AG09309 (cell line): Measurements from ENCODE around the gene HSD17B2.

Experiments used
- DNase-seq: peaks from one replicate; pipeline ENCODE4 v3.0.0-alpha.2; 2010; ENCODE audit warnings: low read depth
- H3K4me3 ChIP-seq: 2 replicates; pipeline ENCODE4 v1.5.1; 2011; ENCODE audit warnings: mild to moderate bottlenecking, low read depth, low read length, moderate library complexity; ENCODE audit not compliant: control insufficient read depth
- CTCF ChIP-seq: IDR thresholded peaks from 2 replicates; pipeline ENCODE4 v1.5.1; 2011; ENCODE audit warnings: mild to moderate bottlenecking, low read depth, low read length, inconsistent platforms; ENCODE audit not compliant: insufficient read depth, control insufficient read depth; ENCODE audit errors: missing control alignments

Gene HSD17B2

GRCh38 chr16:82119405-82119804, 84.4 kb downstream of the HSD17B2 start:
- no peak for DNase-seq
- no peak overlapping the region for H3K4me3 ChIP-seq
- no peak for TF ChIP-seq CTCF

GRCh38 chr16:82124651-82125050, 89.6 kb downstream of the HSD17B2 start:
- DNase-seq: no peak
- no peak for TF ChIP-seq CTCF
- no peak overlapping the region for H3K4me3 ChIP-seq

GRCh38 chr16:82129881-82130280, 94.8 kb downstream of the HSD17B2 start:
- TF ChIP-seq CTCF: no peak
- DNase-seq: no peak
- no peak overlapping the region for H3K4me3 ChIP-seq

GRCh38 chr16:82133798-82134197, 98.7 kb downstream of the HSD17B2 start:
- H3K4me3 ChIP-seq: no peak overlapping the region
- DNase-seq: no peak
- no peak for TF ChIP-seq CTCF

GRCh38 chr16:82134846-82135245, 99.8 kb downstream of the HSD17B2 start:
- no peak for DNase-seq
- no peak for TF ChIP-seq CTCF
- no peak overlapping the region for H3K4me3 ChIP-seq

GRCh38 chr16:82135844-82136243, 100.8 kb downstream of the HSD17B2 start:
- H3K4me3 ChIP-seq: no peak overlapping the region
- no peak for TF ChIP-seq CTCF
- no peak for DNase-seq

- no peak for TF ChIP-seq CTCF
- no peak for DNase-seq
- H3K4me3 ChIP-seq: no peak overlapping the region
Measured at GRCh38 chr16:82136956-82137821, 102.1 kb downstream of the HSD17B2 start.
